IPS-NIHi7 (cell line): ENCODE measurements around the gene ZNF335.
"Not testable (repeated sequence)": the region's sequence is repeated elsewhere in the genome, so short reads cannot be mapped to it uniquely, and the experiment has no call there.

Source experiments
- DNase-seq: peaks from one replicate; pipeline ENCODE4 v3.0.0; 2012; ENCODE audit warnings: mixed read lengths; ENCODE audit errors: extremely low spot score

Gene ZNF335

DNA sequence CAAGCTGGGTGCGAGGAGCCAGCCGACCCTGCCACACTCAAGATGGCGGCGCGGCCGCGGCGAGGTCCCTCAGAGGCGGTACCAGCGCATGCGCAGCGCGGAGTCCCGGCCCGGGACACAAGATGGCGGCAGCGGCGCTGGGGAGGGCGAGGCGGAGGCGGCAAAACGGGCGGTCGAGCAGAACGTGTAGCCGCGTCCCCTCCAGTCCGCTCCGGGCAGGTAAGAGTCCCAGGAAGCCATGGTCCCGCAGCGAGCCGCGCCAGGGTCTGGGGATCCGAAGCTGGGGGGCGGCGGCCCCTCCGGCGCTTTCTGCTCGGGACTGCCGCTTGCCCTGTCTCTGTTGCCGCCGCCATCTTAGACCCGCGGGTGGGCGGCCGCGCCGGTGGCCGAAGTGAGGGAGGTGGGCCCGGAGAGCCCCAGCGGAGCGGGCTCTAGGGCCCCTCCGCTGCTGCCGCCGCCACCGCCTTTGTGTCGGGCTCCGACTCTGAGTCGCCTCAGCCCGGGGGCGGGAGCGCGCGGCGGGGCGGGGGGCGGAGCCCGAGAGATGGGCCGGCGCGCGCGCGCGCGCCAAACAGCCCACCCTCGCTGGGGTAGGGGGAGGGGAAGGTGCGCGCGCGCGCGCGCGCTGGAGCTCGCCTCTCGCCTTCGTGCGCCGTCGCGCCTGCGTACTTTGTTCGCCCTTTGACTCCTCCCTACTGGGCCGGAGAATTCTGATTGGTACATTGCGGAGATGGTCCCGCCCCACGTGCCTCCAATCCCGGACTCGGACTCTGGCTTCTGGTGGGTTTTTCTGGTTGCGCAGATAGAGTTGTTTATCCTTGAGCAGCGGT, 37.2 kb downstream of the ZNF335 start, which contains the start of gene PCIF1:
Gene PCIF1, plus strand, starts transcription at position 98 of the 830 bp plus-strand sequence. CDS start 4,317 bp downstream, outside the sequence.
- peak; percentile 99 for DNase-seq

DNA sequence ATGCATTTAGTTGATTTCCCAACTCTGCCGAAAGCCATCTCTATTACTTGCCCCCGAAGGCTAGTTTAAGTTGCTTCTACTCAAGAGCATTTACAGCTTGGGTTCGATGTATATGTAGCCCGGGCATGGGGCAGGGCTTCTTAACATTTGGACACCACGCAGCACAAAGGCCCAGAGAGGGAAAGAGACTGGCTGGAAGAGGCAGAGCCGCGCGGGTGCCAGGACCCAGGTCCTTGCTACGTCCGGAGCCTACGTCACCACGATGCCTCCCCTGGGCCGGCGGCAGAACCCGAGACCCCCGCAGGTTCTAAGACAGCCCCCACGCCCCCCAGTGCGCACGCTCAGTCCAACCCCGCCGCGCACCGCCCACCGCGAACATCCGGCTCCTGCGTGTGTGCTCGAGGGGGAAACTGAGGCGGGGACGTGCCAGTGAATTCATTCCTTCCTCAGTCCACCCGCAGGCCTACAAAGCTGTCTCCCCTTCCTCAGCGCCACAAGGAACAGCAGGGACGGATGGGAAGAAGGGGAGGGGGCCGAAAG, 37.9 kb downstream of the ZNF335 start:
- DNase-seq, result peak; percentile 51

DNA sequence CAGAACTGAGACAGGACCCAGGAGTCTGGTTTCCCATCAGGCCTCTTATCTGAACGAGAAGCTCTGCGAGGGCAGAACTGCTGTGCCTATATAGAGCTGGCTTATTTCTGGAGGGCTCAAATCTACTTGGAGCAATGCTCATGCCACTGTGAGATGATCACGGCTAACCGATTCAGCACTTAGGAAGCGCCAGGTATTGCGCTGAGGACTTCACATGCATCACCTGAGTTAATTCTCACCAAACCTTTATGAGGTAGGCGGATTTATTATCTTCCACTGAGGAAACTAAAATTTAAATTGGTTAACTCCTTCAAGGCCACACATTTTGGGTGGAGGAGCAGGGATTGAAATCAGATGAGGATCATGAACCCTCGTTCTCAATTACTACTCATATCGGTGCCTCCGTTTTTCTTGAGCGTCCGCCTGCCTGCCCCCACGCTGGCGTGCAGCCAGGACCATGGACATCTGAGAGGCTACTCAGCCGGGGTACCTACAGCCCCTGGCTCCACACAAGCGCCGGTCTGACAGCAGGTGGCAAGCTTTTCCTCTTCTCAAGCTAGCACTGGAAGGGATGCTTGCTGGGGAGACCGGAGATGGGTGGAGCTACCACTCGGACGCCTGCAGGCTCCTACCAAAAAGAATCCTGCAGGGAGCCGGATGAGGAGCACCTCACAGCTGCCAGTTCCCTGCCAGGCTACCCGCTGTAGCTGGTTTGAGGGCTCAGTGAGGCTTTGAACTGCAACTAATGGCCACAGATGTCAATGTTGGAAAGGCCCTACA, 38.5 kb downstream of the ZNF335 start:
- DNase-seq, result peak; percentile 91

DNA sequence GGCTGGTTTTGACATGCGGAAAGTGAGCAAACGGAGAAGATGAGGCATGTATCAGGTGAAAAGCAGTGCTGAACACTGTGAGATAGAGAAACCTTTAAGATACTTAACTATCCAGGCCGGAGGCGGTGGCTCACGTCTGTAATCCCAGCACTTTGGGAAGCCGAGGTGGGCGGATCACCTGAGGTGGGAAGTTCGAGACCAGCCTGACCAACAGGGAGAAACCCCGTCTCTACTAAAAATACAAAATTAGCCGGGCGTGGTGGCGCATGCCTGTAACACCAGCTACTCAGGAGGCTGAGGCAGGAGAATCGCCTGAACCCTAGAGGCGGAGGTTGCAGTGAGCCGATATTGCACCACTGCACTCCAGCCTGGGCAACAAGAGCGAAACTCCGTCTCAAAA, 40.3 kb downstream of the ZNF335 start:
- DNase-seq, result not testable (repeated sequence)

DNA sequence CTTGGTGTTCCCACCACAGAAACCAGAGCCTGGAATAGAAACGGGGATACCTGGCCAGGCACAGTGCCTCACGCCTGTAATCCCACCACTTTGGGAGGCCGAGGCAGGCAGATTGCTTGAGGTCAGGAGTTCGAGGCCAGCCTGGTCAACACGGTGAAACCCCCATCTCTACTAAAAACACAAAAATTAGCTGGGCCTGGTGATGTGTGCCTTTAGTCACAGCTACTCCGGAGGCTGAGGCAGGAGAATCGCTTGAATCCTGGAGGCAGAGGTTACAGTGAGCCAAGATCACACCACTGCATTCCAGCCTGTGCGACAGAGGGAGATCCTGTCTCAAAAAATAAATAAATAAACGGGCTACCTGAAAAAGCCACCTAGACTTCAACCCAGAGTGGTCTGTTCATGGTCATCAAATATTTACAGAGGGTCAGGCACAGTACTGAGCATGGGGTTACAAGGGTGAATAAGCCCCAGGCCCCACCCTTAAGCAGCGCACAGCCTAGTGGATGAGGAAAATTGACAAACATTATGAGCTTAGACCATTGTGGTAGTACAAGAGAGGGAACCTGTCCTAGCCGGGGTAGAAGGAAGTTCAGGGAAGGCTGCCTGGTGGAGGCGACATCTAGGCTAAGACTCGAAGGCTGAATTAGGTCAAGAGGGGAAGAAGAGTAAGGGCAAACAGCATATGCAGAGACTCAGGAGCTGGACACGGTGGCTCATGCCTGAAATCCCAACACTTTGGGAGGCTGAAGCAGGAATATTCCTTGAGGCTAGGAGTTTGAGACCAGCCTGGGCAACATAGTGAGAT, 44.7 kb downstream of the ZNF335 start:
- no peak for DNase-seq

DNA sequence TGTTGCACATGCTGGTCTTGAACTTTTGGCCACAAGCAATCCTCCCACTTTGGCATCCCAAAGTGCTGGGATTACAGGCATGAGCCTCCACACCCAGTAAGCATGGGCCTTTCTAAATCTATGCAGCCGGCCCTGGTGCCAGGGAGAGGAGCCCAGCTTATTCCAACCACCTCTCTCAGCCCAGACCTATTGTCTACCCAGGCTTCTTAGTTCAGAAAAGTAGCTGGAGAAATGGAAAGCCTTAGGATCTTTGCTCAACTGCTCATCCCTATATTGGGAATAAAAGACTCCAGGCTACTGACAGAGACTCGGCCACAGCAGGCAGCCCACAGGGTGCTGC, 45.3 kb downstream of the ZNF335 start:
- DNase-seq, result no peak

DNA sequence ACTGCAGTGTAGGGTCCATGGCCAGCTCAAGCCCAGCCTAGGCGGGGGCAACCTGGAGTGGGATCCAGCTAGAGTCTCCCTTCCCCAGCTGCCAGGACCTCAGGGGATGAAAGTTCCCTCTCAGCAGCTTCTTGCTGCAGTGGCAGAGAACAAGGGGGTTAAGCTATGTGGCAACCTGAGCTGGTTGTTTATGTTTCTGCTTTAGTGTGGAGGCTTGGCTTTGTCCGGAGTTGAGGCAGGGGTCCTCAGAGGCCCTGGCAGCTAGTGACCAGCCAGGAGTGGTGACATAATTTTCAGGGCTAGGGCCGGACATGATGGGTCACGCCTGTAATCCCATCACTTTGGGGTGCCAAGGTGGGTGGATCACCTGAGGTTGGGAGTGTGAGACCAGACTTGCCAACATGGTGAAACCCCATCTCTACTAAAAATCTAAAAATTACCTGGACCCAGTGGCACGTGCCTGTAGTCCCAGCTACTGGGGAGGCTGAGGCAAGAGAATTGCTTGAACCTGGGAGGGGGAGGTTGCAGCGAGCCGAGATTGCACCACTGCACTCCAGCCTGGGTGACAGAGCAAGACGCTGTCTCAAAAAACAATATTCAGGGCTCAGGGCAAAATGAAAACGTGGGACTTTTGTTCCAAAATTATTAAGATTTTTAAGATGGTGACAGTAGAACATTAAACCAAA, 46.0 kb downstream of the ZNF335 start:
- DNase-seq, result no peak

DNA sequence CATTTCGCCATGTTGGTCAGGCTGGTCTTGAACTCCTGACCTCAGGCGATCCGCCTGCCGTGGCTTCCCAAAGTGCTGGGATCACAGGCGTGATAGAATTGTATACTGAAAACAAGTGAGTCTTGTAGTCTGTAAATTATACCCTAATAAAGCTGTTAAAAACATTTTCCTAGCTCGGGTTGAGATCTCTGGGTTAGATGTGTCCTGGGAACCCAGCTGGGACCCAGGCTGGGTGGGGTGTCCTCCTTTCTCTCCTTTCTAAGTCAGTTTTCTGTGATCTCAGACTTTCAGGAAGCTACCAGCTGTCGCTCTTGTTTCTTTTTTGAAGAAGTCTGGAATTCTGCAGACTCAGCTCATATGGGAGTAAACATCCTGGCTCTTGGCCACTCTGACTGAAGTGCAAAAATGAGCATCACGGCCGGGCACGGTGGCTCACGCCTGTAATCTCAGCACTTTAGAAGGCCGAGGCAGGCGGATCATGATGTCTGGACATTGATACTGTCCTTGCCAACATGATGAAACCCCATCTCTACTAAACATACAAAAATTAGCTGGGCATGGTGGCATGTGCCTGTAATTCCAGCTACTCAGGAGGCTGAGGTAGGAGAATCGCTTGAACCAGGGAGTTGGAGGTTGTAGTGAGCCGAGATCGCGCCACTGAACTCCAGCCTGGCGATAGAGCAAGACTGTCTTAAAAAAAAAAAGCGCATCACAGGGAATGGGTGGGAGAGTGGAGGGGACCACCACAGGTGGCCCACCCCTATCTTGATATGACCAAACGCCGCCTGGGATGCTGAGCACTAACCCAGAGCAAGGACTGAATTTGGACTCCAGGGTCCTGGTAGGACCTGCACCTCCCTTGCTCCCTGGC, 47.4 kb downstream of the ZNF335 start:
- DNase-seq, result no peak

DNA sequence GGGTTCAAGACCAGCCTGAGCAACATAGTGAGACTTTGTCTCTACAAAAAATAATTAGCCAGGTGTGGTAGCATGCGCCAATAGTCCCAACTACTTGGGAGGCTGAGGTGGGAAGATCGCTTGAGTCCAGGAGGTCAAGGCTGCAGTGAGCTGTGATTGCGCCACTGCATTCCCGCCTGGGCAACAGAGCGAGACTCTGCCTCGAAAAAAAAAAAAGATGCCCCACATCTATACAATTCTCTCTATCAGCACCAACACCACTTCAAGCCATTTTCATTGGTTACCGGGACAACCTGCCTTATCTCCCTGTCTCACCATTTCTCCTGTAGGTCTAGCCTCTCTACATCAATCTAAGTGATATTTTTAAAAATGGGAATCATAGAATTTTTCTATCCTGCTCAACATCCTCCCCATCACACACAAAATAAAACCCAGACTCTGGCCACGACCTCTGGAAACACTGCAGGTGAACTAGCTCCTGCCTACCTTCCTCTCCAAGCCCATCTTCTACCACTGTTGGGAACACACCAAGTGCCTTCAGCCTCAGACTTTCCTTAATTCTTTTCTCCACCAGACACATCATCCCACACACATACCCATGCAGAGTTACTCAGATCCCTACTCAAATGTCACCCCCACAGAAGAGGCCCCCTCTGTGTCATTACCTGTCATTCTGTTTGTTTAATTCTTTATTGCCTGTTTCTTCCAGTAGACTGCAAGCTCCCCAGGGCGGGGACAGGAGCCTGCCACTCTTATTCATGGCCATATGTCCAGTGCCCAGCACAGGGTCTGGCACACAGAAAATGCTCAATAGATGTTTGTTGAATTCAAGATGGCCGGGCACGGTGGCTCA, 50.4 kb downstream of the ZNF335 start:
- no peak for DNase-seq

DNA sequence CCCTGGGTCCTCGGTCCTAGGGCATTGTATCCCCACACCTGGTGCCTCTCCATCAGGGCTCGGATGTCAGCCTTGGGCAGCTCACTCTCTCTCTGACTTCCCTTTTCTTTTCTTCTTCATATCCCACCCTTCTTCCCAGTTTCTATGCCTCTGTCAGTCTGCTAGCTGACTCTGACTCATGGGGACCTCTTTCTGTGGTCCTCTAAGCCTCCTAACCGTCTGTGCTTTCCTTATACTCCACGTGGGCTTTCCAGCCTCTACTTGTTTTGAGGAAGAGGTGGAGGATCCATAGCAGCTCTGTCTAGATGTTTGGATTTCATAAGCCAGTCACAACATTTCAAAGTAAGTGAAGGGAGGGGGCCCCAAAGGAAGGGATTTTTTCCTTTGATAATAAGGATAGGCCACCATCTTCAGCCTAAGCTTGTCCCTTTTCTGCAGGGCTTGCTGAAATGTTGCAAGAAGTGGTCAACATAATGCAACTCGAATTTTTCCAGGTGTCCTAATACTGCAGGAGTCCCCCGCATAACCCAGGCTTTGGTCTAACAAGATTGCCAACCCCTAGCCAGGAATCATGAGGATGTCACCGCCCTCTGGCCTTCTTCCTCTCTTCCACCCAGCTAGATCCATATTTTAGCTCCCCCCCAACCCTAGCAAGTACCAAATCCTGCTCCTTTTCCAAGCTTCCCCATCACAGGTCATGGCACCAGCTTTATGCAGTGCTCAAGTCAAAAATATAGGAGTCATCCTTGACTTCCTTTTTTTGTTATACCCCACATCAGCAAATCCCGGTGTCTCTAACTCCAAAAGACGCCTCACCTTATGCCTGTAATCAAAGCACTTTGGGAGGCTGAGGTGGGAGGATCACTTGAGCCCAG, 51.3 kb downstream of the ZNF335 start:
- DNase-seq, result no peak

DNA sequence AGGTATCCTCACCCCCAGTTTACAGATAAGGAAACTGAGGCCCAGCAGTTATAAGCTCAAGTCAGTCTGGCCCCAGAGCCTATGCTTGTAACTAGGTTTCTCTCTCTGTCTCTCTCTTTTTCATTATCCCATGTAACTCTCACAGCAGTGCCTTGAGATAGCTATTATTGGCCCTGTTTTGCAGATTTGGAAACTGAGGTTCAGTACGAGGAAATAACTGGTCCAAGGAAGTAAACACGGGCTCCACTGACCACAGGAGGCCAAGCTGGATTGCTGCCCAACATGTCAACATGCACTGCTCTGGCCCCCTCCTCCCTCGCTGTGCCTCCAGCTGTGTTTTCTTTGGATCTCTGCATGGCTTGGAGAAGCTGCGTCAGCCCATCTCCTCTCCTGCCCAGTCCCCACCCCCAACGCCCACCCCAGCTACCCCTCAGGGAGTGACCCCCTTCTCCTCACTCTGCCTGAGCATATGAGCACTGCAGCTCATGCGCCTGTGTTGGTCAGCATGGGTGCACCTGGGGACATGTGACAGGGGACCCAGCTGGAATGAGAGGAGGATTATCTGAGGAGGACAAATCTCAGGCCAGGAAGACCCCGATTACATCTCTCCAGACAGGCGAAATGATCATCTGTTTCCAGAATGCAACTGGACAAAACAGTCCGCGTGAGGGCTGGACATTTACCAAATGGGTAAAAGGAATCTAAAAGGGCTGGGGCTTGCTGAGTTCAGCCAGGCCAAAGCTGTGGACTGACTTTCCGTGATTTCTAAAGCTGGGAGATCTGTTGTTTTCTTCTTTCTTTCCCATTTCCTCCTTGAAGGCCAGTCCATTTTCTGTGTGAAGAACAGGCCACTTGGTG, 52.2 kb downstream of the ZNF335 start:
- DNase-seq, result no peak

DNA sequence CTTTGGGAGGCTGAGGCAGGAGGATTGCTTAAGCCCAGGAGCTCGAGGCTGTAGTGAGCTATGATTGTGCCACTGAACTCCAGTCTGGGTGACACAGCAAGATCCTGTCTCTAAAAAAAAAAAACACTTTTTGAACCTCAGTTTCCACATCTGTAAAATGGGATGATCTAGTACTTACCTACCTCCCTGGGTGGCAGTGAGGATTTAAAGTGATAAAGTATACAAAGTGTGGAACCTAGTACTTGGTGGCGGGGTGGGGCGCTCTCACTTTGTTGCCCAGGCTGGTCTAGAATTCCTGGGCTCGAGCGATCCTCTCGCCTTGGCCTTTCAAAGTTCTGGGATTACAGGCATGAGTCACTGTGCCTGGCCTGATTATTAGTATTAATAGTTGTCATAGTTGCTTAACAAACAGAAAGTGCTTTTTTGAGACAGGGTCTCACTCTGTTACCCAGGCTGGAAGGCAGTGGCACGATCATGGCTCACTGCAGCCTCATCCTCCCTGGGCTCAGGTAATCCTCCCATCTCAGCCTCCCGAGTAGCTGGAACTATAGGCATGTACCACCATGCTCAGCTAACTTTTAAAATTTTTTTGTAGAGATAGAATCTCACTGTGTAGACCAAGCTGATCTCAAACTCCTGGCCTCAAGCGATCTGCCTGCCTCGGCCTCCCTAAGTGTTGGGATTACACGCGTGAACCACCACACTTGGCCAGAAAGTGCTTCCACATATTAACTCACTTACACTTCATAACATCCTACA, 53.0 kb downstream of the ZNF335 start:
- no peak for DNase-seq

DNA sequence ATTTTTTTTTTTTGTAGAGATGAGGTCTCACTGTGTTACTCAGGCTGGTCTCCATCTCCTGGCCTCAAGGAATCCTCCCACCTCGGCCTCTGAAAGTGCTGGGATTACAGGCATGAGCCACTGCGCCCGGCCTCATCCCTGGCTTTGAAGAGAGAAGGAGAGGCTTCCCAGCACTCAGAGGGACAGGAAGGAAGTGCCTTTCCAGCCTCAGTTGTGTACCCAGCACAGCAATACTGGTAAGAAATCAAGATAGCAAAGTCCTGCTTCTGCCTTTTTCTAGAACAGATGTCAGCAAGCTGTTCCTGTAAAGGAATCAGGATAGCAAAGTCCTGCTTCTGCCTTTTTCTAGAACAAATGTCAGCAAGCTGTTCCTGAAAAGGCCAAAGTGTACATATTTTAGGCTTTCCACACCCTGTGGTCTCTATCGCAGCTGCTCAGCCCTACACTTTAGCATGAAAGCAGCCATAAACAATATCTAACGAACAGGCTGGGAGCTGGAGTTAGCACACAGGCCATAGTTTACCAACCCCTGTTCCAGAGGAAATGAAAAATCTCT, 53.7 kb downstream of the ZNF335 start:
- no peak for DNase-seq

DNA sequence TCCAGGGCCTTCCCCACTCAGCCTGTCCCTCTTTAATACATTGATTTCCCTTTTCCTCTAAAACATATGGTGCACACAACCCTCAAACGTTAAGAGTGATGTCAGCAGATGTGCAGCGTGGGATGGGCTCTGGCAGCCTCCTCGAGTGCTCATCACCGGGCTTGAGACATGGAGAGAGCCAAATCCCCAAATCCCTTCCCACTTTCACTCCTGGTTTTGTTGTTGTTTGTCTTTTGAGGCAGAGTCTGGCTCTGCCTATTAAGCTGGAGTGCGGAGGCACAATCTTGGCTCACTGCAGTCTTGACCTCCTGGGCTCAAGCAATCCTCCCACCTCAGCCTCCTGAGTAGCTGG, 54.2 kb downstream of the ZNF335 start:
- DNase-seq, result no peak

DNA sequence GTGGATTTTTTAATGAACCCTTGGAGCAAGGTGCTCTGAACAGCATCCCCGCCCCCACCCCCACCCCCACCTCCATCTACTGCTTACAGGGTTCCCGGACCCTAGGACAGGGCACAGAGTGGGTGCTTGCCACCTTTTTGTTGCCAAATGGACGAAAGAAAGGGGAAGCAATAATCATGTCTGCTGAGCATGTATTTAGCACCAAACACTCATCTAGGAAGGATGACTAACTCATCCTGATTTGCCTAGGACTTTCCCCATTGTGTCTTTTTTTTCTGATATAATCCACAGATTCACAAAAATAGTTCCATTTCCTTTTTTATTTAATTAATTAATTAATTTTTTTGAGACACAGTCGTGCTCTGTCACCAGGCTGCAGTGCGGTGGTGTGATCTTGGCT, 58.9 kb downstream of the ZNF335 start:
- DNase-seq, result no peak

DNA sequence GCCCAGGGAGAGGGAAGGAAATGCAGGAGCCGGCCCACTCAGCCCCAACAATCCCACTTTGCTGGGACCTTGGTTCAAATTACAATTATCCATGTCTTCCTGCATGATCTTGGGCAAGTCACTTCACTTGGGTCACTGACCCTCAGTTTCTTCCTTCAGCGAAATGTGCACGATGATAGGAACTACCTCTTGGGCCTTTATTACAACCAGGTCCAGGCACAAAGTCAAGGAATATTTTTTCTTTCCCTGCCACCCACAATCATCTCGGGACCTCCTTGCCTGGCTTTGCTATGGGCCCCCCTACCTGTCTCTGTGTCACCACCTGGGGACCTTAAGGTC, 59.7 kb downstream of the ZNF335 start:
- DNase-seq, result no peak
